ENCODE results near the gene LGALSL. TPM values are rescaled to one million over a fixed set of nuclear protein-coding genes. Genes with fewer than 3 reads are reported as not detected.

Gene LGALSL
- total and polyA plus RNA-seq, 2 donors (not counting 1 experiment from before 2014, with no cell fraction given), result 0.40 to 1.8 TPM

- no peaks in the 10 kb centered on the region for H3K36me3 ChIP-seq (replicated peaks in 1 of 2; ENCODE audit: control extremely low read depth in 1 of 2, control insufficient read depth in 1 of 2, extremely low read depth in 1 of 2, insufficient read depth in 2 of 2, low read length in 1 of 2)
- H3K4me2 ChIP-seq (replicated peaks; ENCODE audit: low read depth, low read length, poor library complexity, severe bottlenecking), result no peak overlapping the region
- ChIA-PET POLR2A (no interaction called here), CTCF (interaction anchor here (1.0 to 1.7 kb wide), 2 partner anchors 18 to 21 kb away, joined by 3 to 10 read pairs; no protein-coding TSS in a partner anchor)
- no peak for DNase-seq
- Mint-ChIP-seq H3K27me3 (no peaks in the 10 kb centered on the region), H3K27ac (no peak overlapping the region), H3K9me3 (ENCODE audit: insufficient read depth) (no peaks in the 10 kb centered on the region), H3K4me3 (no peak overlapping the region), H3K4me1 (no peaks in the 10 kb centered on the region)
- no peaks in the 10 kb centered on the region for H3K9me3 ChIP-seq (ENCODE audit: control extremely low read depth in 1 of 3, control insufficient read depth in 2 of 3, insufficient read depth in 1 of 3, low read length in 2 of 3)
- no peak overlapping the region for H3K9ac ChIP-seq (ENCODE audit: low read length)
- H3K27me3 ChIP-seq (replicated peaks in 1 of 4; ENCODE audit: control extremely low read depth in 1 of 4, control insufficient read depth in 3 of 4, insufficient read depth in 4 of 4, low read length in 3 of 4), result peaks cover 0 to 6% (median 1%) of the 10 kb centered on the region in 4 experiments
- H3K4me3 ChIP-seq (ENCODE audit: control extremely low read depth in 1 of 5, extremely low read depth in 1 of 5, insufficient read depth in 1 of 5, low read depth in 2 of 5, low read length in 4 of 5), result no peak overlapping the region
- no peaks in the 10 kb centered on the region for H3K4me1 ChIP-seq (ENCODE audit: control insufficient read depth in 2 of 2, insufficient read depth in 2 of 2, low read length in 2 of 2)
- no peaks in the 10 kb centered on the region for H3K79me2 ChIP-seq (ENCODE audit: control insufficient read depth, insufficient read depth, low read length)
- H2AFZ ChIP-seq (ENCODE audit: insufficient read depth, low read depth, low read length, poor library complexity, severe bottlenecking), result no peak overlapping the region
- no peaks in the 10 kb centered on the region for H4K20me1 ChIP-seq (ENCODE audit: control insufficient read depth, insufficient read depth, low read length, poor library complexity, severe bottlenecking)
- 58% methylated on average over 8 of the region's 8 CpGs for WGBS (ENCODE audit: insufficient coverage)
- no peak overlapping the region for H3K27ac ChIP-seq (ENCODE audit: low read length in 2 of 2)
- ATAC-seq (ENCODE audit: low read depth), result no peak
- TF ChIP-seq CTCF (IDR thresholded peaks at IDR 0.05) (no peak), EZH2 (IDR thresholded peaks at IDR 0.05; ENCODE audit: borderline replicate concordance, insufficient read depth, low read depth, low read length, poor library complexity, severe bottlenecking) (no peak)
- intact Hi-C loops (cut with micrococcal nuclease), result no loop called here
Measured at GRCh38 chr2:64467096-64467843, 13.3 kb downstream of the LGALSL start.

- H3K27ac Mint-ChIP-seq, result no peak overlapping the region
- no peak overlapping the region for H3K4me3 Mint-ChIP-seq
- Histone ChIP-seq H3K9ac (ENCODE audit: low read length) (no peak overlapping the region), H3K4me3 (ENCODE audit: control extremely low read depth in 1 of 5, extremely low read depth in 1 of 5, insufficient read depth in 1 of 5, low read depth in 2 of 5, low read length in 4 of 5) (no peak overlapping the region), H3K36me3 (replicated peaks in 1 of 2; ENCODE audit: control extremely low read depth in 1 of 2, control insufficient read depth in 1 of 2, extremely low read depth in 1 of 2, insufficient read depth in 2 of 2, low read length in 1 of 2) (no peaks in the 10 kb centered on the region), H3K27me3 (replicated peaks in 1 of 4; ENCODE audit: control extremely low read depth in 1 of 4, control insufficient read depth in 3 of 4, insufficient read depth in 4 of 4, low read length in 3 of 4) (peaks cover 0 to 3% (median 1%) of the 10 kb centered on the region in 4 experiments), H3K4me1 (ENCODE audit: control insufficient read depth in 2 of 2, insufficient read depth in 2 of 2, low read length in 2 of 2) (peaks cover 6 to 7% of the 10 kb centered on the region in 2 donors), H3K27ac (ENCODE audit: low read length in 2 of 2) (no peak overlapping the region), H3K4me2 (replicated peaks; ENCODE audit: low read depth, low read length, poor library complexity, severe bottlenecking) (no peak overlapping the region), H3K79me2 (ENCODE audit: control insufficient read depth, insufficient read depth, low read length) (no peaks in the 10 kb centered on the region), H2AFZ (ENCODE audit: insufficient read depth, low read depth, low read length, poor library complexity, severe bottlenecking) (no peak overlapping the region), H3K9me3 (ENCODE audit: control extremely low read depth in 1 of 3, control insufficient read depth in 2 of 3, insufficient read depth in 1 of 3, low read length in 2 of 3) (no peaks in the 10 kb centered on the region), H4K20me1 (ENCODE audit: control insufficient read depth, insufficient read depth, low read length, poor library complexity, severe bottlenecking) (no peaks in the 10 kb centered on the region)
- no peaks in the 10 kb centered on the region for H3K27me3 Mint-ChIP-seq
- no peaks in the 10 kb centered on the region for H3K9me3 Mint-ChIP-seq (ENCODE audit: insufficient read depth)
- H3K4me1 Mint-ChIP-seq, result peaks cover 7% of the 10 kb centered on the region
- DNase-seq (no peak), ATAC-seq (ENCODE audit: low read depth) (no peak)
- CTCF ChIA-PET, result interaction anchor here (2.8 kb wide), 1 partner anchor 18 kb away, joined by 14 read pairs; no protein-coding TSS in a partner anchor
- TF ChIP-seq CTCF (IDR thresholded peaks at IDR 0.05) (no peak), EZH2 (IDR thresholded peaks at IDR 0.05; ENCODE audit: borderline replicate concordance, insufficient read depth, low read depth, low read length, poor library complexity, severe bottlenecking) (no peak)
- WGBS (ENCODE audit: insufficient coverage), result no CpG with 5 or more reads among the region's 1 CpG
- POLR2A ChIA-PET, result no interaction called here
- intact Hi-C loops (cut with micrococcal nuclease), result no loop called here
Measured at GRCh38 chr2:64469261-64469660, 15.3 kb downstream of the LGALSL start.
